ACC112 (cell line): Measurements from ENCODE around the gene RRP1B.

Source experiments
- H2AFZ ChIP-seq: fragments of 200-600 bp; sonication (generic); one replicate; pipeline ENCODE4 v1.6.0; 2017; ENCODE audit warnings: antibody characterized with exemption, low read length; ENCODE audit not compliant: unreplicated experiment
- H3K27ac ChIP-seq: fragments of 200-600 bp; sonication (generic); 2 replicates; pipeline ENCODE4 v1.5.1; 2014; ENCODE audit warnings: low read depth, mild to moderate bottlenecking, antibody characterized with exemption, low read length, moderate library complexity
- H3K27me3 ChIP-seq: fragments of 200-600 bp; sonication (generic); 2 replicates; pipeline ENCODE4 v1.6.1; 2014; ENCODE audit warnings: mild to moderate bottlenecking, antibody characterized with exemption, low read length, moderate library complexity, mixed read lengths; ENCODE audit not compliant: insufficient read depth
- H3K36me3 ChIP-seq: fragments of 200-600 bp; sonication (generic); 2 replicates; pipeline ENCODE4 v1.6.1; 2016; ENCODE audit warnings: mild to moderate bottlenecking, antibody characterized with exemption, low read length, moderate library complexity, mixed read lengths; ENCODE audit not compliant: insufficient read depth
- H3K4me1 ChIP-seq: fragments of 200-600 bp; sonication (generic); one replicate; pipeline ENCODE4 v1.6.1; 2016; ENCODE audit warnings: low read length, mixed read lengths; ENCODE audit not compliant: insufficient read depth, unreplicated experiment, control insufficient read depth
- H3K4me3 ChIP-seq: fragments of 200-600 bp; sonication (generic); 2 replicates; pipeline ENCODE4 v1.5.1; 2014; ENCODE audit warnings: mild to moderate bottlenecking, low read depth, low read length
- H3K79me2 ChIP-seq: fragments of 200-600 bp; sonication (generic); one replicate; pipeline ENCODE4 v1.6.0; 2016; ENCODE audit warnings: low read length; ENCODE audit not compliant: control insufficient read depth, unreplicated experiment, insufficient read depth

RRP1B gene

DNA sequence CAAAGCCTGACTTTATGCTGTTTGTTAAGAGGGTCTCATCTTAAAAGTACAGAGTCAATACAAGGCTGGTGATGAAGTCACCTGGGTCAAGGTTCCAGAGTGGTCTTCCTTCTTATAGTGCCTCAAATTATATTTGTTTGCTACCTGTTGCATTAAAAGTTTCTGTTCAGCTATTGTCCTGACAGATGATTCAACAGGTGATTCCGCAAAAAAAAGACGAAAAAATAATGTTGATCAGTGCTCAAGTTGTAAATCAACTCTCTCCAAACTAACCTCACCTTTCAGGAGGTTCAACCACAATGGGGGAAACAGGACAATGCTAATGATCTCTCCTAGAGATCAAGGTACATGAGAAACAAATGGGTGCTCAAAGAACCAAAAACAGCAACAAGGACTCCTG, 35.8 kb upstream of the RRP1B start:
- H3K27ac ChIP-seq, result no peak overlapping the region
- no peak overlapping the region for H2AFZ ChIP-seq
- H3K79me2 ChIP-seq, result no peaks in the 10 kb centered on the region
- no peaks in the 10 kb centered on the region for H3K4me1 ChIP-seq
- H3K36me3 ChIP-seq, result 0 out of 2 replicates have a peak, but pooled peaks cover 9% of the 10 kb centered on the region
- H3K4me3 ChIP-seq, result no peak overlapping the region
- H3K27me3 ChIP-seq, result no peaks in the 10 kb centered on the region

DNA sequence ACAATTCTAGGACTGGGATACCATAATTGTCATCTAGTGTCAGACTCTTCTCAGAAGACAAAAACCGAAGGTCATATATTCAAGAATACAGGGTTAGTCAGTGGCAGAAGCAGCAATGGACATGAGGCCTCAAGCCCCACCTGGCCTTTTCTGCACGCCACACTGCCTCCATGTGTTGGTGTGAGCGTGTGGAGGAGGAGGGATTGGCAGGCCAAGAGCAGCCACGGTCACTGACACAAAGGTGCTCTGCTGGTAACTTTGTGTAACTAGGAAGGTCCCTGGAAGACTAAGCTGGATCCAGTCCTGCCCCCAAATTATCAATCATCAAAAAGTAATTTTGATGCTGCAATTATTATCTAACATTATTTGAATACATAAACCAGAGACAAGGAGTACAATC, 35.0 kb upstream of the RRP1B start:
- no peaks in the 10 kb centered on the region for H3K4me1 ChIP-seq
- no peaks in the 10 kb centered on the region for H3K27me3 ChIP-seq
- H3K79me2 ChIP-seq, result no peaks in the 10 kb centered on the region
- H3K36me3 ChIP-seq, result 0 out of 2 replicates have a peak, but pooled peaks cover 9% of the 10 kb centered on the region
- H3K4me3 ChIP-seq, result no peak overlapping the region
- no peak overlapping the region for H3K27ac ChIP-seq
- H2AFZ ChIP-seq, result no peak overlapping the region

DNA sequence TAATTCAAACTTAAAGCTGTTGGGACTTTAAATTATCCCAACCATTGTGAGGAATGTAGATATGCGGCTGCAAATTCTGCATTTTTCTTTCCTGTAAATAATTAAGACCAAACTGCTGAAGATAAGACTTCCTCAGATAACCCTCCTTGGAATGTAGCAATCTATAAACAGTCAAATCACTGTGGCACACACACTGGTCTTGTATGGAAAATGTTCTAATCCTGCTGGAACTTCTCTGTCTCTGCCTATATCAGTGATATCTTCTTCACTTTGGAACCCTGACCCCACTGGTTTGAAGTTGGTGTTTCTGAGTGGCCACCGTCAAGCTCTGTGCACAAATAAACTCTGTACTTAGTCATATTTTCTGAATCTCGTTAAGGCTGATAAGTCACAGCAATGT, 33.0 kb upstream of the RRP1B start:
- no peaks in the 10 kb centered on the region for H3K27me3 ChIP-seq
- H3K36me3 ChIP-seq, result 0 out of 2 replicates have a peak, but pooled peaks cover 9% of the 10 kb centered on the region
- no peak overlapping the region for H3K27ac ChIP-seq
- no peak overlapping the region for H3K4me3 ChIP-seq
- no peak overlapping the region for H2AFZ ChIP-seq
- H3K79me2 ChIP-seq, result no peaks in the 10 kb centered on the region
- H3K4me1 ChIP-seq, result no peaks in the 10 kb centered on the region

DNA sequence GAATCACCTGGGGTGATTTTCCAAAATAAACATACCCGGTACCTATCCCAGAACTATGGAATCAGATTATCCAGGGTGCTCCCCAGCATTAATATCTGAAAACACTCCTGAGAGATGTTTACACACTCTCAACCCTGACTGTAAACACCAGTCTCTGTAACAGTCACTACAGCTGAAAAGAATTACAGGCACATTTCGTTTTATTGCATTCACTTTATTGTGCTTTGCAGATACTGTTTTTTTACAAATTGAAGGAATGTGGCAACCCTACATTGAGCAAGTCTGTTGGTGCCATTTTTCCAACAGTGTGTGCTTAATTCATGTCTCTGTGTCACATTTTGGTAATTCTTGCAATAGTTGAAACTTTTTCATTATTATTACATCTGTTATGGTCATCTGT, 31.8 kb upstream of the RRP1B start:
- Histone ChIP-seq H3K36me3 (0 out of 2 replicates have a peak, but pooled peaks cover 9% of the 10 kb centered on the region), H3K79me2 (no peaks in the 10 kb centered on the region), H3K4me1 (no peaks in the 10 kb centered on the region), H3K27me3 (no peaks in the 10 kb centered on the region), H2AFZ (no peak overlapping the region), H3K4me3 (no peak overlapping the region), H3K27ac (no peak overlapping the region)

DNA sequence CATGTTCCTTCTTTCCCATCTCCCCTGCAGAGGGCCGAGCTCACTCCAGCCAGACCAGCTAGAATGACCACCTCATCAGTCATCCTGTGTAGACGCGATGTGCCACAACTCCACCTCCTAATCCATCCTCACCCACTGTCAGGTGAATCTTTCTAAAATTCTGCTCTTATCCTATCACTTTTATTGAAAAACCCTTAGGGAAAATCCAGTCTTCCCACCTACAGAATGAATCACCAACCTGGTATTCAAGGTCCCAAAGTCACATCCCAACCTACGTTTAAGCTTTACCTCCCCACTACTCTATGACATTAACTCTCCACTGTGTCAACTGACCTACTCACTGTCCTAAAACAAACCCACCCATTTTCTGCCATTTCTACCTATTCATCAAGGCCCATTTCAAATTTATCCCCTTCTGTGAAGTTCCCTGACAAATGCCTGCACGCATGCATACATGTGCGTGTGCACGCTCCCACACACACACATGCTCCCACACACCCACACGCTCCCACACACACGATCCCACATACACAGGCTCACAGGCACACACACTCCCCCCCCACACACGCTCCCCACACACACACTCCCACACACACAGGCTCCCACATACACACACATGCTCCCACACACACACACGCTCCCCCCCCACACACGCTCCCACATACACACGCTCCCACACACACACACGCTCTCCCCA, 27.8 kb upstream of the RRP1B start:
- Histone ChIP-seq H3K27me3 (no peaks in the 10 kb centered on the region), H3K27ac (no peak overlapping the region), H2AFZ (no peak overlapping the region), H3K4me3 (no peak overlapping the region), H3K4me1 (no peaks in the 10 kb centered on the region), H3K36me3 (0 out of 2 replicates have a peak, but pooled peaks cover 9% of the 10 kb centered on the region), H3K79me2 (no peaks in the 10 kb centered on the region)

DNA sequence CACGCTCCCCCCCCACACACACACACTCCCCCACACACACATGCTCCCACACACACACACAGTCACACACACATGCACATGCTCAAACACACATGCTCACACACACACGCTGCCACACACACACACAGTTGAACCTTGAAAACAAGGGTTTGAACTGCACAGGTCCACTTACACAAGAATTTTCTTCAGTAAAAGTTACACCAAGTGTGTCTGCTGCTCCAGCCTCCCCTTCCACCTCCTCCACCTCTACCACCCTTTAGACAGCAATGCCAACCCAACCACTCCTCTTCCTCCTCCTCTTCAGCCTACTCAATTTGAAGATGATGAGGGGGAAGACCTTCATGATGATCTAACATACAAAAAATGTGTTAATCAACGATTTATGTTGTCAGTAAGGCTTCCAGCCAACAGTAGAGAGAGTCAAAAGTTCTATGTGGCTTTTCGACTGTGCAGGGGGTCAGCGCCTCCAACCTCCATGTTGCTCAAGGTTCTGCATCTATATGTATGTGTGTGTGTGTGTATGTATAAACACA, 26.9 kb upstream of the RRP1B start:
- no peak overlapping the region for H3K27ac ChIP-seq
- H3K79me2 ChIP-seq, result no peaks in the 10 kb centered on the region
- no peak overlapping the region for H3K4me3 ChIP-seq
- H3K4me1 ChIP-seq, result no peaks in the 10 kb centered on the region
- H2AFZ ChIP-seq, result no peak overlapping the region
- H3K36me3 ChIP-seq, result 0 out of 2 replicates have a peak, but pooled peaks cover 9% of the 10 kb centered on the region
- H3K27me3 ChIP-seq, result no peaks in the 10 kb centered on the region

DNA sequence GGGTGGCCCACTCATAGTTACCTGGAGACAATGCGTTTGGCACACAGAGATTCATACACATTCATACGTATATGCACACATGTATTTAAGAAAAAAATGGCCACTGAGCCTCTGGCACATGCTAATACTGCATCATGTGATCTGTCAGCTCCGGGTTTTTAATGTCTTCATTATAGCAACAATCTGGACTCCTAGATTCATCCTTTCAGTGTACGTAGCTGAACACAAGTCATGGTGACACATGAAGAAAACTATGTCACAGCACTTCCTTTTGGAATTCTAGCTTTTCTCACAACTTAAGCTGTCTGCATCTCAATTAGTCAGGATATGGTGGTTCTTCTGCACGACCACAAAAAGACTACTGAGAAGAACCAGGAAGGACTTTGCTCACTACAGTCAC, 24.7 kb upstream of the RRP1B start:
- no peak overlapping the region for H2AFZ ChIP-seq
- no peaks in the 10 kb centered on the region for H3K27me3 ChIP-seq
- H3K36me3 ChIP-seq, result no peaks in the 10 kb centered on the region
- H3K4me3 ChIP-seq, result no peak overlapping the region
- H3K27ac ChIP-seq, result no peak overlapping the region
- H3K79me2 ChIP-seq, result no peaks in the 10 kb centered on the region
- peaks cover 4% of the 10 kb centered on the region for H3K4me1 ChIP-seq

DNA sequence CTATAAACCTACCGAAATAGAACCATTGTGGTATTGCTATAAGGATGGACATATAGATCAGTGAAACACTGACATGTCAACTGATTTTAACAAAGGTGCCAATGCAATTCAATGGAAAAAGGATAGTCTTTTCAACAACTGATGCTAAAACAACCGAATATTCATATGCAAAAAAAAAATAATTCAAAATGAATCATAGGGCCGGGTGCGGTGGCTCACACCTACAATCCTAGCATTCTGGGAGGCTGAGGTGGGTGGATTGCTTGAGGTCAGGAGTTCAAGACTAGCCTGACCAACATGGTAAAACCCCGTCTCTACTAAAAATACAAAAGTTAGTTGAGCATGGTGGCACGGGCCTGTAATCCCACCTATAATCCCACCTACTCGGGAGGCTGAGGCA, 23.9 kb upstream of the RRP1B start:
- Histone ChIP-seq H3K27me3 (no peaks in the 10 kb centered on the region), H3K4me3 (no peak overlapping the region), H3K36me3 (no peaks in the 10 kb centered on the region), H3K27ac (no peak overlapping the region), H3K79me2 (no peaks in the 10 kb centered on the region), H3K4me1 (peaks cover 12% of the 10 kb centered on the region), H2AFZ (no peak overlapping the region)

DNA sequence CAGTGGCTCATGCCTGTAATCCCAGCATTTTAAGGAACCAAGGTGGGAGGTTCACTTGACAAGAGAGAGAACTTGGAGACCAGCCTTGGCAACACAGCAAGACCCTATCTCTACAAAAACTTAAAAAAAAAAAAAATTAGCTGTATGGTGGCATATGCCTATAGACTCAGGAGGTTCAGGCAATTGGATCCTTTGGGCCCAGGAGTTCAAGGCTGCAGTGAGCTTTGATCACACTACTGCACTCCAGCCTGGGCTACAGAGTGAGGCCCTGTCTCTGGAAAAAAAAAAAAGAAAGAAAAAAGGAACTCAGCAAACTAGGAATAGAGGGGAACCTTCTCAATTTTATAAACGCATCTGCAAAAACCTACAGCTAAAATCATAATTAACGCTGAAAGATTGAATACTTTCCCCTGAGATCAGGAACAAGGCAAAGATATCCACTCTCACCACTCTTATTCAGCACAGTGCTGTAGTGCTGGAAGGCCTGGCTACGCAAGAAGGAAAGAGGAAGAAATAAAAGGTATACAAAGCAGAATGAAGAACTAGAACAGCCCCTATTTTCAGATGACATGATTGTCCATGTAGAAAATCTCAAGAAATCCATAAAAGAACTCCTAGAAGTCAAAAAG, 21.7 kb upstream of the RRP1B start:
- H3K27ac ChIP-seq, result no peak overlapping the region
- H3K79me2 ChIP-seq, result no peaks in the 10 kb centered on the region
- H3K4me1 ChIP-seq, result peaks cover 13% of the 10 kb centered on the region
- H3K4me3 ChIP-seq, result no peak overlapping the region
- H2AFZ ChIP-seq, result no peak overlapping the region
- no peaks in the 10 kb centered on the region for H3K36me3 ChIP-seq
- H3K27me3 ChIP-seq, result no peaks in the 10 kb centered on the region

DNA sequence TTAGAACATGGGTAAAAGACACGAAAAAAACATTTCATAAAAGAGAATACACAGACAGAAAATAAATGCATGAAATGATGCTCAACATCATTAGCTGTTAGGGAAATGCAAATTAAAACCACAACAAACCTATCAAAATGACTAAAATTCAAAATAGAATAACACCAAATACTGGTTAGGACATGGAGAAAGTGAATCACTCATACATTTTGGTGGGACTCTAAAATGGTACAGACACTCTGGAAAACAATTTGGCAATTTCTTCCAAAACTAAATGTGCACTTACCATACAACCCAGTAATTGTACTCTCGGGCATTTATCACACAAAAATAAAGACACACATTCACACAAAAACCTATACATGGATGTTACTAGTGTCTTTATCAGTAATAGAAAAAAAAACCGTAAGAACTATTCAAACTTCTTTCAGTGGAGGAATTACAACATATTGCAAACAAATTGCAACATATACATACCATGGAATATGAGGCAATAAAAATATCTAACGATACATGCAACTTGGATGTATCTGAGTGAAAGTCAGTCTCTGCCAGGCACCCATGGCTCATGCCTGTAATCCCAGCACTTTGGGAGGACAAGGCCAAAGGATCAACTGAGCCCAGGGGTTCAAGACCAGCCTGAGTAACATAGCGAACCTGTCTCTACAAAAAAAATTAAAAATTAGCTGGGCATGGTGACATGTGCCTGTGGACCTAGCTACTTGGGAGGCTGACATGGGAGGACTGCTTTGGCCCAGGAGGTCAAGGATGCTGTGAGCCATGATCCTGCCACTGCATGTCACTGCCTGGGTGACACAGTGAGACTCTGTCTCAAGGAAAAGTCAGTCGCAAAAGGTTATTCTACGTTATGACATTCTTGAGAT, 19.6 kb upstream of the RRP1B start:
- H3K4me3 ChIP-seq, result no peak overlapping the region
- H3K36me3 ChIP-seq, result no peaks in the 10 kb centered on the region
- H3K27me3 ChIP-seq, result no peaks in the 10 kb centered on the region
- H3K27ac ChIP-seq, result peak overlapping the region; percentile 83
- H3K79me2 ChIP-seq, result no peaks in the 10 kb centered on the region
- H3K4me1 ChIP-seq, result peaks cover 20% of the 10 kb centered on the region
- H2AFZ ChIP-seq, result no peak overlapping the region
